22Rv1 (cell line): ENCODE results near the gene MOV10L1.

ENCODE experiments used
- CTCF ChIP-seq: fragments of 450-650 bp; IDR thresholded peaks from 2 replicates; pipeline ENCODE4 v1.5.1; 2017; ENCODE audit warnings: mild to moderate bottlenecking
- ZFX ChIP-seq: fragments of 450-650 bp; IDR thresholded peaks from 2 replicates; pipeline ENCODE4 v1.6.1; 2017; ENCODE audit warnings: antibody characterized with exemption, borderline replicate concordance

- TF ChIP-seq CTCF (no peak), ZFX (no peak)
Measured at GRCh38 chr22:50141462-50141861, 51.7 kb downstream of the MOV10L1 start.
